Gastroesophageal sphincter (tissue), 4 donors: ENCODE measurements around the gene RAE1. TPM values are rescaled to one million over a fixed set of nuclear protein-coding genes. Genes with fewer than 3 reads are reported as not detected.

Experiments
- ATAC-seq: fragments of 150-250 bp; one replicate; pipeline ENCODE4 v1.9.1; 2016; ENCODE audit warnings: mild to moderate bottlenecking, moderate library complexity
- H3K27ac ChIP-seq, 4 donors: fragments of 200-600 bp; sonication (generic) in 3 of 4; 1 replicate in 3 of 4; 2 replicates in 1 of 4; pipeline ENCODE4 v1.5.1; 2016 to 2019
- H3K27me3 ChIP-seq: fragments of 200-600 bp; sonication (generic); one replicate; pipeline ENCODE4 v1.5.1; 2019
- H3K36me3 ChIP-seq, 2 donors: fragments of 200-600 bp; sonication (generic); one replicate each; pipeline ENCODE4 v1.5.1; 2019; ENCODE audit warnings: control low read depth in 1 of 2
- H3K4me1 ChIP-seq, 3 donors: fragments of 200-600 bp; sonication (generic); 1 replicate in 2 of 3; 2 replicates in 1 of 3; pipeline ENCODE4 v1.5.1; 2016 to 2019; ENCODE audit warnings: control low read depth in 2 of 3
- H3K4me3 ChIP-seq, 2 donors: fragments of 200-600 bp; sonication (generic); one replicate each; pipeline ENCODE4 v1.5.1; 2019; ENCODE audit warnings: mild to moderate bottlenecking in 1 of 2, moderate library complexity in 1 of 2
- H3K9me3 ChIP-seq, 3 donors: fragments of 200-600 bp; sonication (generic); one replicate each; pipeline ENCODE4 v1.5.1; 2017 to 2019; ENCODE audit warnings: control low read depth in 2 of 3
- CTCF ChIP-seq, 4 experiments: fragments of 200-600 bp in 2 of 4; fragments of 450-650 bp in 2 of 4; sonication (generic) in 1 of 4; IDR thresholded peaks; one replicate each; pipeline ENCODE4 v1.5.1; 2017 to 2019; ENCODE audit warnings: antibody characterized with exemption in 4 of 4, mild to moderate bottlenecking in 2 of 4, moderate library complexity in 2 of 4
- EP300 ChIP-seq: sonication (generic); formaldehyde crosslinking; IDR thresholded peaks from one replicate; pipeline ENCODE4 v1.6.1; 2017; ENCODE audit warnings: antibody characterized with exemption, mild to moderate bottlenecking
- POLR2A ChIP-seq, 2 donors: fragments of 450-650 bp; IDR thresholded peaks; one replicate each; pipeline ENCODE4 v1.6.1; 2017; ENCODE audit warnings: antibody characterized with exemption in 2 of 2, mild to moderate bottlenecking in 2 of 2, moderate library complexity in 1 of 2
- POLR2AphosphoS5 ChIP-seq: sonication (generic); formaldehyde crosslinking; IDR thresholded peaks from one replicate; pipeline ENCODE4 v1.6.1; 2017; ENCODE audit warnings: antibody characterized with exemption
- WGBS, 2 donors: methylation state at CpG; one replicate each; pipeline ENCODE4 v1.1.5; 2018; ENCODE audit warnings: low coverage in 1 of 2; 5-methylcytosine and 5-hydroxymethylcytosine counted together
- total RNA-seq, 4 donors: library from RNA; depleted of rRNA; stranded (reverse); fragments of >200 nt; gene quantifications; one replicate each; pipeline ENCODE4 v1.1.0, GENCODE V29; 2016

Gene RAE1
- total RNA-seq, 4 donors from 2014 or later: 16.5 to 30.4 (median 25.1) TPM

GRCh38 chr20:57411406-57412283, 60.6 kb downstream of the RAE1 start:
- H3K36me3 ChIP-seq: peaks cover 0 to 36% of the 10 kb centered on the region in 2 donors
- H3K4me1 ChIP-seq: peaks cover 0 to 73% (median 17%) of the 10 kb centered on the region in 3 donors
- no peak for TF ChIP-seq EP300
- TF ChIP-seq POLR2A (IDR thresholded peaks at IDR 0.05): no peak
- no peaks in the 10 kb centered on the region for H3K27me3 ChIP-seq
- peak overlapping the region in 3 of 4 donors; percentile 54 to 87 (median 72) for H3K27ac ChIP-seq
- WGBS, 2 donors: 64 to 87% methylated on average over 3 to 4 of the region's 31 CpGs
- H3K9me3 ChIP-seq: no peaks in the 10 kb centered on the region
- H3K4me3 ChIP-seq: no peak overlapping the region
- no peak for ATAC-seq

GRCh38 chr20:57412347-57413029, 61.4 kb downstream of the RAE1 start:
- Histone ChIP-seq H3K27me3 (no peaks in the 10 kb centered on the region), H3K9me3 (no peaks in the 10 kb centered on the region), H3K4me1 (peaks cover 0 to 65% (median 17%) of the 10 kb centered on the region in 3 donors), H3K36me3 (peaks cover 0 to 28% of the 10 kb centered on the region in 2 donors), H3K4me3 (no peak overlapping the region), H3K27ac (peak overlapping the region in 2 of 4 donors; percentile 54 to 72)
- no peak for ATAC-seq
- TF ChIP-seq CTCF (IDR thresholded peaks at IDR 0.05) (no peak), POLR2A (IDR thresholded peaks at IDR 0.05) (no peak), EP300 (no peak), POLR2AphosphoS5 (no peak)
- WGBS, 2 donors: 80 to 100% methylated on average over 1 to 3 of the region's 8 CpGs

- Histone ChIP-seq H3K36me3 (peaks cover 0 to 13% of the 10 kb centered on the region in 2 donors), H3K27me3 (no peaks in the 10 kb centered on the region), H3K9me3 (no peaks in the 10 kb centered on the region), H3K4me3 (no peak overlapping the region), H3K27ac (no peak overlapping the region), H3K4me1 (peaks cover 0 to 50% (median 7%) of the 10 kb centered on the region in 3 donors)
- ATAC-seq: no peak
- TF ChIP-seq CTCF (IDR thresholded peaks at IDR 0.05): no peak
- TF ChIP-seq POLR2A (IDR thresholded peaks at IDR 0.05): no peak
- TF ChIP-seq POLR2AphosphoS5: no peak
- TF ChIP-seq EP300: no peak
- no CpG with 5 or more reads among the region's 10 CpGs for WGBS, 2 donors
Measured at GRCh38 chr20:57413986-57414385, 62.9 kb downstream of the RAE1 start.

GRCh38 chr20:57414867-57415592, 64.0 kb downstream of the RAE1 start:
- Histone ChIP-seq H3K27me3 (no peaks in the 10 kb centered on the region), H3K27ac (peak overlapping the region in 3 of 4 donors; percentile 0 to 53 (median 14)), H3K9me3 (no peaks in the 10 kb centered on the region), H3K4me3 (no peak overlapping the region), H3K4me1 (peaks cover 0 to 39% (median 0%) of the 10 kb centered on the region in 3 donors), H3K36me3 (peaks cover 0 to 3% of the 10 kb centered on the region in 2 donors)
- 55% methylated on average over 8 of the region's 19 CpGs; no CpG with 5 or more reads in 1 of the 2 donors for WGBS, 2 donors
- no peak for TF ChIP-seq POLR2A (IDR thresholded peaks at IDR 0.05)
- TF ChIP-seq POLR2AphosphoS5: no peak
- TF ChIP-seq CTCF (IDR thresholded peaks at IDR 0.05): no peak
- no peak for TF ChIP-seq EP300
- no peak for ATAC-seq

DNA sequence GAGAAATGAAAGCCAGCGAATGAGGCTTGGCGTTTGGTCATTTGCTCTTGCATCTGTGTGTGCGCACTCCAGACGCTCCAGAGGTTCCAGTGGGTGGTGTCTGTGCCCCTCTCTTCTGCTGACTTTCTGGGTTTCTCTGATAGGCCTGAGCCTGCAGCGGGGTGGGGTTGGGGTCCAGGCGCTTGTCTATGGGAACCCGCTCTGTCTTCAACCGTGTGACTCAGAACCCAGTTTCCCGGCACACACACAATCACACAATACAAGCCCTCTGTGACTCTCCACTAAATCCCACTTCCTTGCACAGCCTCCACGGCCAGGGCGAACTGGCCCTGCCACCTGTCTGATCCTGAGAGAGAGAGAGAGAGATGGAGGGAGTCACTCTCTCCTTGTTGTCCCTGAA, 64.7 kb downstream of the RAE1 start:
- H3K27me3 ChIP-seq: no peaks in the 10 kb centered on the region
- no peaks in the 10 kb centered on the region for H3K36me3 ChIP-seq
- H3K9me3 ChIP-seq: no peaks in the 10 kb centered on the region
- no peak overlapping the region for H3K27ac ChIP-seq
- WGBS, 2 donors: 71 to 73% methylated on average over 5 to 9 of the region's 11 CpGs
- H3K4me3 ChIP-seq: no peak overlapping the region
- peaks cover 0 to 34% (median 0%) of the 10 kb centered on the region in 3 donors for H3K4me1 ChIP-seq
- no peak for ATAC-seq
- TF ChIP-seq CTCF (IDR thresholded peaks at IDR 0.05): no peak
